HCT116 (cell line): Measurements from ENCODE around the gene FBXL17. TPM values are rescaled to one million over a fixed set of nuclear protein-coding genes. Genes with fewer than 3 reads are reported as not detected.

Source experiments
- ATAC-seq: fragments of 200-7000 bp; cut with Tn5 transposase; 2 replicates; pipeline ENCODE4 v1.9.1; 2020; ENCODE audit warnings: mild to moderate bottlenecking, moderate library complexity
- BruUV-seq: library from RNA; stranded (reverse); fragments of 400-500 nt; replicated peaks from 2 replicates; lab custom pipeline; 2021; lab: Mats Ljungman, UMichigan
- CTCF ChIA-PET: fragments of 300-600 bp; sonication (Branson Sonifier 250); formaldehyde crosslinking; loops from one replicate; lab custom pipeline; 2021; ENCODE audit warnings: antibody characterized with exemption; lab: Charles Lee
- POLR2A ChIA-PET: fragments of 300-600, 350-600 bp; sonication (Branson Sonifier 250); formaldehyde crosslinking; loops from one replicate; lab custom pipeline; 2021; ENCODE audit warnings: antibody characterized with exemption; lab: Charles Lee
- RAD21 ChIA-PET, 2 experiments: fragments of 300-600 bp; sonication (Branson Sonifier 250); formaldehyde crosslinking; loops; one replicate each; lab custom pipeline; 2023; ENCODE audit warnings: low total read pairs in 2 of 2; ENCODE audit not compliant: uncharacterized antibody in 2 of 2, unreplicated experiment in 2 of 2, low non-redundant PET in 1 of 2; lab: Charles Lee
- DNase-seq: peaks from one replicate; pipeline ENCODE4 v3.0.0-alpha.2; 2010; ENCODE audit warnings: low read depth, low spot score
- H2AFZ ChIP-seq: fragments of 200-600 bp; shearing (Covaris generic), sonication (generic); 2 replicates; pipeline ENCODE4 v1.6.1; 2017; ENCODE audit warnings: low read depth, mixed run types, mixed read lengths, antibody characterized with exemption, low read length; ENCODE audit not compliant: poor library complexity, severe bottlenecking
- H3K27ac ChIP-seq: 2 replicates; pipeline ENCODE4 v1.5.1; 2012; ENCODE audit warnings: low read depth, low read length
- H3K27me3 ChIP-seq: fragments of 200-600 bp; sonication (generic); 2 replicates; pipeline ENCODE4 v1.6.1; 2016; ENCODE audit warnings: mixed run types, low read length, mixed read lengths; ENCODE audit not compliant: insufficient read depth
- H3K36me3 ChIP-seq, 2 experiments: fragments of 200-500 bp in 1 of 2; fragments of 200-600 bp in 1 of 2; sonication (Bioruptor generic) in 1 of 2; sonication (generic) in 1 of 2; 2 replicates each; pipeline versions ENCODE4 v1.5.1 to v1.6.1; 2014 to 2016; ENCODE audit warnings: low read length in 2 of 2, inconsistent platforms in 1 of 2, mixed read lengths in 1 of 2, mixed run types in 1 of 2; ENCODE audit not compliant: insufficient read depth in 2 of 2, control insufficient read depth in 1 of 2
- H3K4me1 ChIP-seq, 2 experiments: fragments of 200-600 bp in 1 of 2; sonication (generic) in 1 of 2; 2 replicates each; pipeline versions ENCODE4 v1.5.1 to v1.6.1; 2012 to 2017; ENCODE audit warnings: low read length in 2 of 2, inconsistent platforms in 1 of 2, mild to moderate bottlenecking in 1 of 2, mixed read lengths in 1 of 2, mixed run types in 1 of 2, moderate library complexity in 1 of 2; ENCODE audit not compliant: insufficient read depth in 2 of 2, control insufficient read depth in 1 of 2
- H3K4me2 ChIP-seq: fragments of 200-600 bp; sonication (generic); 2 replicates; pipeline ENCODE4 v1.6.1; 2017; ENCODE audit warnings: mixed run types, low read length, mixed read lengths
- H3K4me3 ChIP-seq, 2 experiments: fragments of 200-600 bp in 1 of 2; sonication (generic) in 1 of 2; replicated peaks in 1 of 2; 2 replicates each; pipeline ENCODE4 v1.5.1; 2011 to 2016; ENCODE audit warnings: low read length in 2 of 2, control low read depth in 1 of 2, low read depth in 1 of 2, mild to moderate bottlenecking in 1 of 2, mixed read lengths in 1 of 2, mixed run types in 1 of 2
- H3K79me2 ChIP-seq: fragments of 200-600 bp; sonication (generic); 2 replicates; pipeline ENCODE4 v1.6.1; 2017; ENCODE audit warnings: mild to moderate bottlenecking, mixed run types, low read length, moderate library complexity, mixed read lengths; ENCODE audit not compliant: insufficient read depth
- H3K9ac ChIP-seq: fragments of 200-600 bp; sonication (generic); 2 replicates; pipeline ENCODE4 v1.6.1; 2016; ENCODE audit warnings: low read length, mixed read lengths
- H3K9me2 ChIP-seq: fragments of 200-600 bp; sonication (generic), shearing (Covaris generic); 2 replicates; pipeline ENCODE4 v1.6.1; 2017; ENCODE audit warnings: mixed run types, mild to moderate bottlenecking, moderate library complexity; ENCODE audit not compliant: insufficient read depth
- H3K9me3 ChIP-seq, 2 experiments: fragments of 200-500 bp in 1 of 2; fragments of 200-600 bp in 1 of 2; sonication (Bioruptor generic) in 1 of 2; sonication (generic) in 1 of 2; 2 replicates each; pipeline ENCODE4 v1.6.1; 2014 to 2017; ENCODE audit warnings: low read length in 2 of 2, mixed read lengths in 2 of 2, inconsistent platforms in 1 of 2, low read depth in 1 of 2, mild to moderate bottlenecking in 1 of 2, mixed run types in 1 of 2, moderate library complexity in 1 of 2; ENCODE audit not compliant: control insufficient read depth in 1 of 2, insufficient read depth in 1 of 2
- H4K20me1 ChIP-seq: fragments of 200-600 bp; sonication (generic), shearing (Covaris generic); 2 replicates; pipeline ENCODE4 v1.6.1; 2017; ENCODE audit warnings: mixed run types, mild to moderate bottlenecking, moderate library complexity; ENCODE audit not compliant: insufficient read depth
- EGR1 ChIP-seq: IDR thresholded peaks from 2 replicates; pipeline ENCODE4 v1.6.1; 2012; ENCODE audit warnings: low read depth
- ELF1 ChIP-seq: IDR thresholded peaks from 2 replicates; pipeline ENCODE4 v1.6.1; 2012; ENCODE audit warnings: low read depth, borderline replicate concordance
- EZH2phosphoT487 ChIP-seq: fragments of 200-600 bp; IDR thresholded peaks from 2 replicates; pipeline ENCODE4 v1.6.1; 2018; ENCODE audit warnings: antibody characterized with exemption, borderline replicate concordance
- POLR2A ChIP-seq: IDR thresholded peaks from 2 replicates; pipeline ENCODE4 v1.7.0; 2011; ENCODE audit warnings: borderline replicate concordance; ENCODE audit not compliant: insufficient read depth, insufficient read length; ENCODE audit errors: extremely low read depth
- REST ChIP-seq: IDR thresholded peaks from 2 replicates; pipeline ENCODE4 v1.6.1; 2012; ENCODE audit warnings: low read depth
- SIN3A ChIP-seq: IDR thresholded peaks from 2 replicates; pipeline ENCODE4 v1.6.1; 2012; ENCODE audit warnings: low read depth
- SP1 ChIP-seq: IDR thresholded peaks from 2 replicates; pipeline ENCODE4 v1.6.1; 2012; ENCODE audit warnings: low read depth
- ZBTB33 ChIP-seq: IDR thresholded peaks from 2 replicates; pipeline ENCODE4 v1.6.1; 2011; ENCODE audit warnings: mild to moderate bottlenecking, low read length, moderate library complexity; ENCODE audit not compliant: insufficient replicate concordance; ENCODE audit errors: extremely low read depth
- ZNF274 ChIP-seq: fragments of 200-500 bp; sonication (Bioruptor generic); IDR thresholded peaks from 2 replicates; pipeline ENCODE4 v1.6.1; 2014; ENCODE audit warnings: mild to moderate bottlenecking, low read depth, low read length, inconsistent platforms
- intact Hi-C: fragments of 100-400 bp; cut with micrococcal nuclease; formaldehyde crosslinking; loops from 2 replicates; pipeline ENCODE4 v1.10.0; 2022
- total RNA-seq: library from RNA; stranded (reverse); gene quantifications from one replicate; pipeline ENCODE4 v1.2.1, GENCODE V29; 2021; ENCODE audit not compliant: unreplicated experiment

Gene FBXL17
- total RNA-seq, 1 experiment from 2014 or later, result 9.4 TPM

- intact Hi-C loops, result no loop called here
- no peak for TF ChIP-seq POLR2A
- no peak for TF ChIP-seq EGR1
- TF ChIP-seq SIN3A, result no peak
- no peak for TF ChIP-seq REST
- no peak for TF ChIP-seq SP1
- no peak for TF ChIP-seq ZBTB33
- no peak for TF ChIP-seq ZNF274
- TF ChIP-seq ELF1, result no peak
- TF ChIP-seq EZH2phosphoT487, result no peak
- TF ChIP-seq, all 23 proteins: peak for 0
- BruUV-seq, result no TSS peak
Observed at GRCh38 chr5:107966201-107966600, 415.7 kb downstream of the FBXL17 start.

More at GRCh38 chr5:107966201-107966600, 415.7 kb downstream of the FBXL17 start:
- H3K27me3 ChIP-seq, result no peaks in the 10 kb centered on the region
- H3K36me3 ChIP-seq, result no peaks in the 10 kb centered on the region
- CTCF ChIA-PET, result no interaction called here
- no peak overlapping the region for H3K4me2 ChIP-seq
- no peaks in the 10 kb centered on the region for H3K79me2 ChIP-seq
- POLR2A ChIA-PET, result no interaction called here
- no peak overlapping the region for H3K27ac ChIP-seq
- H3K9ac ChIP-seq, result no peak overlapping the region
- no peaks in the 10 kb centered on the region for H3K9me3 ChIP-seq
- no peak overlapping the region for H3K4me3 ChIP-seq
- ATAC-seq, result no peak
- RAD21 ChIA-PET, result no interaction called here
- no peaks in the 10 kb centered on the region for H3K9me2 ChIP-seq
- no peak for DNase-seq
- H2AFZ ChIP-seq, result no peak overlapping the region
- no peaks in the 10 kb centered on the region for H4K20me1 ChIP-seq
- no peaks in the 10 kb centered on the region for H3K4me1 ChIP-seq
